Fibroblast of the conjunctiva (primary cell): ENCODE data around the gene GDF2.

Source experiments
- DNase-seq: peaks from one replicate; pipeline ENCODE4 v3.0.0-alpha.2; 2010; ENCODE audit warnings: low read depth

The GDF2 gene

DNA sequence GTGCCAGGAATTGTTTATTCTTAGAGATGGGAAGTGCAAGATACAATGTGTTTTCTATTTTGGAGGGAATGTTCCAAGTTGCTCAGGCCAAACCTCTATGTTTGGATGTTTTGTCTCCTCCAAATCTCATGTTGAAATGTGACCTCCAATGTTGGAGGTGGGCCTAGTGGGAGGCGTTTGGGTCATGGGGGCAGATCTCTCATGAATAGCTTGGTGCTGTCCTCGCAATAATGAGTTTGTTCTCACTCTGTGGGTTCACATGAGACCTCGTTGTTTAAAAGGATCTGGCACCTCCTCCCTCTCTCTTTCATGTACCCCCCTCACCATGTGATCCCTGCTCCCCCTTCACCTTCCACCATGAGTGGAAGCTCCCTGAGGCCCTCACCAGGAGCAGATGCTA lies 30.6 kb upstream of the GDF2 start:
- no peak for DNase-seq

DNA sequence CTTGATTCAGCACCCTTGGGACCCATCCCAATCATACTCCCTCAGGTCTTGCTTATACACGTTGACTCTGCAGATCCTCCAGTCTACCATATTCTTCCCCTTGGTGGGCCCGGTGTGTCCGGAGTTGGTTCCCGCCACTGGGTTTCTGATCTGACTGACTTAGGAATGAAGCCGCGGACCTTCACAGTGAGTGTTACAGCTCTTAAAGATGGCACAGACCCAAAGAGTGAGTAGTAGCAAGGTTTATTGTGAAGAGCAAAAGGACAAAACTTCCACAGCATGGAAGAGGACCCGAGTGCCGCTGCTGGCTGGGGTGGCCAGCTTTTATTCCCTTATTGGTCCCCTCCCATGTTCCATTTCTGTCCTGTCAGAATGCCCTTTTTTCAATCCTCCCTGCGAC lies 28.2 kb upstream of the GDF2 start:
- no peak for DNase-seq

- DNase-seq = no peak
Measured at GRCh38 chr10:47294501-47294900, 27.8 kb upstream of the GDF2 start.

GRCh38 chr10:47295411-47295810 lies 26.8 kb upstream of the GDF2 start:
- DNase-seq = no peak

DNA sequence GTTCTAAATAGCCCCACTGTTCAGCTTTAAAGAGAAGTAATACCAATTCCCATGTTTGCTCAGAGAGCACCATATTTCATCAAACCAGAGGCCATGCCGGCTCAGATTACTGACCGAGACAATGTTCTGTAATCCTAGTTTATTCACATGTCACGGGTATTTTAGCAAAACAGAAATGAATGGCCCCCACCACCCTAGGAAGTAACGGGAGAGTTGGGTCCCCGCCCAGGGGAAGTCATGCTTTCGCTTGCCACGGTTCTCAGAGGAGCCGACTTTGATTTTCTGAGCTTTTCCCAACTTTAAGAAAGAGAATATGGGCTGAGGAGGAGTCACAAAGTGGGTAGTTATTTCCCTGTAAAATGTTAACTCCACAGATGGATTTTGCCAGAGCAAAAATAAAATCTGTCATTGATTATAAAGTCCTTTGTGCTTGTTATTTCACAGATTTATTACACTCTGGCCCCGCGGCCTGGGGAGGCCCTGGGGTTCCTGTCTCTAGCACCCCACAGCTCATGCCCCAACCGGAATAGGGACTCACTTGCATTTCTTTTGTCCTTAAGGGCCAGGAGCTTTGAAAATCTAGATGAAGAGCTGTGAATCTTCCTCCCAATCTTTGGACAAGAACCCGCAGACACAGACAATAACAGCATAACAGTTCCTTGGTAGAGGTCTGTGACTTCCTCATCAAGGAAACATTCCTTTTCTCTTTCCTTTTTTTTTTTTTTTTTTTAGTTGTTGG lies 25.9 kb upstream of the GDF2 start:
- DNase-seq = no peak

GRCh38 chr10:47296941-47297340 lies 25.3 kb upstream of the GDF2 start:
- no peak for DNase-seq

GRCh38 chr10:47297866-47298540 lies 24.3 kb upstream of the GDF2 start:
- DNase-seq = no peak

- no peak for DNase-seq
Measured at GRCh38 chr10:47298715-47299114, 23.5 kb upstream of the GDF2 start.

GRCh38 chr10:47299611-47300428 lies 22.4 kb upstream of the GDF2 start, which contains the start of gene GDF10:
Gene GDF10 (plus strand): TSS chr10:47300197. CDS start chr10:47300652, 455 bp downstream.
- no peak for DNase-seq

GRCh38 chr10:47300429-47300931 lies 21.8 kb upstream of the GDF2 start:
- DNase-seq = no peak

GRCh38 chr10:47301833-47302232 lies 20.4 kb upstream of the GDF2 start:
- no peak for DNase-seq

GRCh38 chr10:47303105-47303504 lies 19.1 kb upstream of the GDF2 start:
- no peak for DNase-seq

DNA sequence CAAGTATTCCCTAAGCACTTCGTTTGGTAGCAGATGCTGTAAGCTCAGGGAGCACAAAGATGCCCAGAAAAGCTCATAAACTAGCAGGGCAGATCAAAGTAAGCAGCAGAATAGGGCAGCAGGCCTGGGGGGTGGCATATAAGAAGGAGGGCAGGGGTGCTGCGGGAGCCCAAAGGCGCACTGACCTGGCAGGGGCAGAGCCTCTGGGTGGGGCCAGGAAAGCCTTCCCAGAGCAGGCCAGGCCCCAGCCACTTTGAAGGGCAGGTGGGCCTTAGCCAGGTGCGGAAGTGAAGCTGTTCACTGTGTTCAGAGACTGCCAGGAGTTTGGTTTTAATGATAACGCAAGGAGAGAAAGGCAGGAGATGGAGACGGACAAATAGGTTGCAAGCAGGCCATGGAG lies 18.4 kb upstream of the GDF2 start:
- DNase-seq = no peak

DNA sequence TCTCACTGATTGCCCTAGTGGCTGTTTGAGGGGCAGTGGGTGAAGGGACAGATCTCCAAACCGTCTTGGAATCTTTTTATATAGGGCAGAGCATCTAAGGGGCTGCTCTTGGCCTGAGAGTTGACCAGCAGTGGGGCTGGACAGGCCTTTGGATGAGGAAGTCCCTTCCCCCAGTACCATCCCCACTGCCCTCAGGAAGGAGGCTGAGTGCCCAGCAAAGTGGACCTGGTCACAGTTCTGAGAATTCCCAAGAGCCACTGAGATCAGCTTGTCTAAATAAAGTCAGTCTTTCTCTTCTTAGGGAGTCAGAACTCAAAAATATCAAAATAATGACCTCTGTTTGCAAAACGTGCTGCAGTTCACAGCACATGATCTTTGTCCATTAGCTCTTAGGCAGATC lies 16.7 kb upstream of the GDF2 start:
- DNase-seq = no peak

GRCh38 chr10:47306387-47307210 lies 15.7 kb upstream of the GDF2 start:
- DNase-seq = no peak

- no peak for DNase-seq
Measured at GRCh38 chr10:47307381-47307780, 14.9 kb upstream of the GDF2 start.

- no peak for DNase-seq
Measured at GRCh38 chr10:47308775-47309174, 13.5 kb upstream of the GDF2 start.

DNA sequence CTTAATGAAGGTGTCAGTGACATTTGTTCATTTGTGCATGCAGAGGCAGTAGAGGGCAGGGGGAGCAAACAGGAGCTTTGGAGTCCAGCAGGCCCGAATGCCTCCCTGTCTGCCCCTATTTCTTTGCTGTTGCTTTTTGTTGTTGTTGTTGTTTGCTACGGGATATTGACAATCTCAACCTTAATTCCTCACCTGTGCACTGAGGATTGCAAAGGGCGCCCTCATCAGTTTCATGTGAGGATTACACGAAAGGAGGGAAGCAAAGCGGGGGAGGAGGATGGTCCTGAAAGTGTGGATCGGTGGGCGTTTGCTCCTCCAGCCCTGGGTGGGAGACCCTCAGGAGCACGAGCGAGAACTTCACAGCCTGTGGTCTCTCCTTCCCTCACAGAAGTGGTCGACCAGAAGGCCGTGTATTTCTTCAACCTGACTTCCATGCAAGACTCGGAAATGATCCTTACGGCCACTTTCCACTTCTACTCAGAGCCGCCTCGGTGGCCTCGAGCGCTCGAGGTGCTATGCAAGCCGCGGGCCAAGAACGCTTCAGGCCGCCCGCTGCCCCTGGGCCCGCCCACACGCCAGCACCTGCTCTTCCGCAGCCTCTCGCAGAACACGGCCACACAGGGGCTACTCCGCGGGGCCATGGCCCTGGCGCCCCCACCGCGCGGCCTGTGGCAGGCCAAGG lies 12.7 kb upstream of the GDF2 start:
- no peak for DNase-seq

GRCh38 chr10:47310090-47310505 lies 12.2 kb upstream of the GDF2 start:
- DNase-seq = no peak

DNA sequence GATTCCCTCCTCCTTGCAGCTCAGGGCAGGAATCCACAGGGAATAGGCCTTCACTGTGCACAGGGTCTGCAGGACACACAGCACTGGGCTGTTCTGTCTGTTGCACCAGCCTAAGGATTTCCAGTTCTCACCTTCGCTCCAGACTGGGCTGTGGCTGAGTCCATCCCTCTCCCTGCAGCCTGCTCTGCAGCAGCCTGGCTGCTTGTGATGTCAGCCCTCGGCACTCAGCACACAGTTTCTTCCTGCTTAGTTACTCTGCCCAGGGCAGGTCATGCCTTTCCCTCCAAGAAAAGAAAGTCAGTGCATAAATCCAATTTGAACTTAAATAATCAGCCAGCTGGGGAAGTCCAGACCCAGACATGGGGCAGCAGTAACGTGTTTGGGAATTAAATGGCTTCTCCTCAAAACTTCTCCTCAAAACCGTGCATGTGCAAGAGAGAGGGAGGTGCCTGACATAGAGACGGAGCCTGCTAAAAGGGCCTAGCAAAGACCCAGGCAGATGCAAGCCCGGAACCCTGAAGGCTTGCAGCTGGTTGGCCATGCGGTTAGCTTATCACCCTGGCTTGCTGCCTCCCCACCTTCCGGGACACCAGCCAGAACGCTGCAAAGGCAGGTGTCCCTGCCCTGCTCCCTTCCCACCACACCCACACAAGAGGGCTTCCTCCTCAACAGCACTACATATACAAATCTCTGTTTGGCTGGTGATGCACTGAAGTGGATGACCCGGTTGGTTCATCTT lies 10.9 kb upstream of the GDF2 start:
- no peak for DNase-seq
